IMR-90 (cell line): ENCODE measurements around the gene NEK6.

Experiments
- BHLHE40 ChIP-seq: fragments of 150-350 bp; IDR thresholded peaks from 2 replicates; pipeline ENCODE4 v1.6.1; 2016; ENCODE audit warnings: mild to moderate bottlenecking, low read depth, low read length
- FOS ChIP-seq: fragments of 150-350 bp; IDR thresholded peaks from 2 replicates; pipeline ENCODE4 v1.6.1; 2016; ENCODE audit warnings: low read depth, low read length
- POLR2A ChIP-seq: IDR thresholded peaks from 2 replicates; pipeline ENCODE4 v1.6.1; 2012; ENCODE audit warnings: mild to moderate bottlenecking, low read depth, low read length

DNA sequence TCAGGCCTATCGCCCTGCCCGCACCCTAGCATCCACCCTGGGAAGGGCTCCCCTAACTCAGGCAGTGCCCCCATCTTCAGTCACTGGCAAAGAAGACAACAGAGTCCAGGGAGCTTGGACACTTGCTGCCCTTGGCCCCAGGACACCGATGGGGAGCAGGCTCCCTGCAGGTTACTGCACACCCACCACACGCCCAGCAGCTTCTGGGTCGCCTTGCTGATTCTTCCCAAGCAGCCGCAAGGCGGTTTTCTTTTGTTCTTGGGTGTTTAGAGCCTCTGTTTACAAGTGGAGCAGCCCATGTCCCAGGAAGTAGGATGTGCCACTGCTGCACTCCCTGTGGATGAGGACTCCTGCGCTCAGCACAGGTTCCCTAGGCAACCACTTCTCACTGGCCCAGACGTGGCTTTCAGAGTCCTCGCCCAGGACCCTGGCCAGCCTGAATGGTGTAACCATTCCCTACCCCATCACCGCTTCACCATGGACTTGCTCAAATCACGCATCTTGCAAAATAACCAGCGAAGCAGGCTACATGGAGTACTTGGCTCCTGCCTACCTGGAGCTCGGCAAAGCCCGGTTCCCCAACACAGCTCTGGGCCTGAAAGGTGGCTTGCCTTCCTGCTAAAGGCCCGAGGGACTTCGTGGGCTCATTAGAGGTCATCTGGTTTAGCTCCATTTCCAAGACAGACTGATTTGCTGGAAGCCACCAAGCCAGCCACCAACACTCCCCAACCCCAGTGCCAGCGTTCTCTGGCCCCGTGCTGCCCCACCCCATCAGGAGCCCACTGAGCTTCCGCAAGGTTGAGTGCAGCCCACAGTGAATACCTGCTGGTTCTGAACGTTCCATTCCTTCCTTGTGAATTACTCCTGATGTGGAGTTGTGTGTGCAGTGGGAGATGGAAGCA is 97.5 kb downstream of the NEK6 start:
- no peak for TF ChIP-seq BHLHE40
- no peak for TF ChIP-seq FOS
- no peak for TF ChIP-seq POLR2A
